22Rv1 (cell line): ENCODE data around the gene CDK11B.
"Not testable (repeated sequence)": the region's sequence is repeated elsewhere in the genome, so short reads cannot be mapped to it uniquely, and the experiment has no call there.

Source experiments
- ZFX ChIP-seq: fragments of 450-650 bp; IDR thresholded peaks from 2 replicates; pipeline ENCODE4 v1.6.1; 2017; ENCODE audit warnings: antibody characterized with exemption, borderline replicate concordance
- TF ChIP-seq, protein P1 (sequence below): fragments of 450-650 bp; IDR thresholded peaks from 2 replicates; pipeline ENCODE4 v1.5.1; 2017; ENCODE audit warnings: mild to moderate bottlenecking

DNA sequence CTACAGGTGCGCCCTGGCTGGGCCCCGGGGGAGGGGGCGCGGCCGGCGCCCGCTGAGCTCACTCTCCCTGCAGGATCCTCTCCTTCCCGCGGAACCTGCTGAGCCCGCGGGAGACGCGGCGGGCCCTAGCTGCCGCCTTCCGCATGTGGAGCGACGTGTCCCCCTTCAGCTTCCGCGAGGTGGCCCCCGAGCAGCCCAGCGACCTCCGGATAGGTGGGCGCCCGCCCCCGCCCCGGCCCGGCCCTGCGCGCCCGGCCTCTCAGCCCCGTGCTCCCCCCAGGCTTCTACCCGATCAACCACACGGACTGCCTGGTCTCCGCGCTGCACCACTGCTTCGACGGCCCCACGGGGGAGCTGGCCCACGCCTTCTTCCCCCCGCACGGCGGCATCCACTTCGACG is 41.3 kb upstream of the CDK11B start:
- TF ChIP-seq, protein P1, sequence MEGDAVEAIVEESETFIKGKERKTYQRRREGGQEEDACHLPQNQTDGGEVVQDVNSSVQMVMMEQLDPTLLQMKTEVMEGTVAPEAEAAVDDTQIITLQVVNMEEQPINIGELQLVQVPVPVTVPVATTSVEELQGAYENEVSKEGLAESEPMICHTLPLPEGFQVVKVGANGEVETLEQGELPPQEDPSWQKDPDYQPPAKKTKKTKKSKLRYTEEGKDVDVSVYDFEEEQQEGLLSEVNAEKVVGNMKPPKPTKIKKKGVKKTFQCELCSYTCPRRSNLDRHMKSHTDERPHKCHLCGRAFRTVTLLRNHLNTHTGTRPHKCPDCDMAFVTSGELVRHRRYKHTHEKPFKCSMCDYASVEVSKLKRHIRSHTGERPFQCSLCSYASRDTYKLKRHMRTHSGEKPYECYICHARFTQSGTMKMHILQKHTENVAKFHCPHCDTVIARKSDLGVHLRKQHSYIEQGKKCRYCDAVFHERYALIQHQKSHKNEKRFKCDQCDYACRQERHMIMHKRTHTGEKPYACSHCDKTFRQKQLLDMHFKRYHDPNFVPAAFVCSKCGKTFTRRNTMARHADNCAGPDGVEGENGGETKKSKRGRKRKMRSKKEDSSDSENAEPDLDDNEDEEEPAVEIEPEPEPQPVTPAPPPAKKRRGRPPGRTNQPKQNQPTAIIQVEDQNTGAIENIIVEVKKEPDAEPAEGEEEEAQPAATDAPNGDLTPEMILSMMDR: not testable (repeated sequence)
- not testable (repeated sequence) for TF ChIP-seq ZFX
